ELF-1 (cell line): ENCODE data around the gene RNF166.

Experiments
- DNase-seq: peaks from one replicate; pipeline ENCODE4 v3.0.0-alpha.2; 2016; ENCODE audit warnings: low read depth, low spot score

Gene RNF166

GRCh38 chr16:88723911-88724310 is 17.7 kb upstream of the RNF166 start:
- no peak for DNase-seq

GRCh38 chr16:88723507-88723887 is 17.3 kb upstream of the RNF166 start:
- no peak for DNase-seq

DNA sequence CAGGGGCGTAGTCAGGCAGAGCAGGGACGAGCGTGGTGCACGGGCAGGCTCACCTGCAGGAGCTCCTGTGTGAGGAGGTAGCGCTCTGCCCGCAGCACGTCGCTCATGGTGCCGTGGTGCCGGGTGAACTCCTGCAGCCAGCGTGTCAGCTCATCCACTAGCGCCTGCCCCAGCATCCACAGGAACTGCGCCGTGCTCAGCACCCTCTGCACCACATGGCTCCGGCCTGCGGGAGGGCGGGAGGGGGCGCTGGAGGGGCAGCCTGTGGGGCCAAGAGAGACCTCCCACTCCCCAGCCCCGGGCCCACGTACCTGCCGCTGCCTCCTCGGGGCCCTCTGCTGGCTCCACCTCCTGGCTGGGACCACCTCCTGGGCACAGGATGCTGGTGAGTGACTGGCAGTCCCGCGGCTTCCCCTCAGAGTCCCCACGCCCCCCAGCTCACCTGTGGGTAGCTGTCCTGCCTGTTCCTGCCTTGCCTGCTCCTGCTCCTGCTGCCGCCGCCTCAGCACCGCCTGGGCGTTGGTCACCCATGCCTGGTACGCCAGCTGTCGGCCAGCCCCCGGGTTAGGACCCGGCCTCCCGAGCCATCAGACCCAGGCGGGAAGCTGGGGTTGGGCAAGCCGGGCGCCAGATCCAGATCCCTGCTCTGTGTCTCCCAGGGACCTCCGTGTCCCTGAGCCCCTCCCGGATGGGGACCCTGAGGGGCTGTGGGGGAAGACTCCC is 16.7 kb upstream of the RNF166 start:
- no peak for DNase-seq

DNA sequence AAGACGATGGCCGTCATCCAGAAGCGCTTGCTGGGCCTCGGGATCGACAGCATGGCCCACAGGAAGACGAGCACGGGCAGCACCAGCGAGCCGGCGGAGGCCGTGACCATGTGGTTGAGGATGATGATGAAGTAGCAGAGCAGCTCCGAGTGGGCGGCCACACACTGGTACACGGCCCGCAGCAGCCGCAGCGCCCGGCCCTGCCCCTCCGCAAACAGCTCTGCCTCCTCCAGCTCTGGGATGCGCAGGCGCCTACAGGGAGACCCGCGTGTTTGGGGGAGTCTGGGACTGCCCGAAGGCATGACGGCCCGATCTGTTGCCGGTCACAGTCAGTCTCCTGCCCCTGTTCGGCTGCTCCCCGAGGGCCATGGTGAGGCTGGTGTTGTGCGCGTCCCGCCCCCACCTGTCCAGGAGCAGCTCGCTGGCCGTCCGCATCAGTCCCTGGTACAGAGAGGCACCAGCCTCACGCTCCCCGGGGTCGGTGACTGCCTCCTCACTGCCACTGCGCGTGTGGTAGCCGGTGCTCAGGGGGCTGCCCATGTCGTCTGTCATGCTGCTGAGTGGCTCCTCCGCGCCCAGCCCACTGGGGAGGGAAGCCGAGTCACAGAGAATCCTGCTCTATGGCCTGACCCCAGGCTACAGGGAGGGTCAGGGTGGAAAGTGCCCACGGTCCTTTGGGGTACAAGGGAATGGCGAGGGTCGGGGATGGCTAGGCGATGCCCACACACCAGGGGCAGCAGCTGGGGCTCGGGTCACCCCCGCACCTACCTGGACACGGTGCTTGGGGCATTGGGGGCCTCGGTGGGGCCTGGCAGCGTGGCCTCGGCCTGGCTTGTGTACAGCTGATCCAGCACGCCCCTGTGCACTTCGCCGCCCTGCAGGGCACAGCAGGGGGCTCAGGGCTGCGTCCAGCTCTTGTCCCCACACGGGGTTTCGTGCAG is 15.9 kb upstream of the RNF166 start:
- no peak for DNase-seq

DNA sequence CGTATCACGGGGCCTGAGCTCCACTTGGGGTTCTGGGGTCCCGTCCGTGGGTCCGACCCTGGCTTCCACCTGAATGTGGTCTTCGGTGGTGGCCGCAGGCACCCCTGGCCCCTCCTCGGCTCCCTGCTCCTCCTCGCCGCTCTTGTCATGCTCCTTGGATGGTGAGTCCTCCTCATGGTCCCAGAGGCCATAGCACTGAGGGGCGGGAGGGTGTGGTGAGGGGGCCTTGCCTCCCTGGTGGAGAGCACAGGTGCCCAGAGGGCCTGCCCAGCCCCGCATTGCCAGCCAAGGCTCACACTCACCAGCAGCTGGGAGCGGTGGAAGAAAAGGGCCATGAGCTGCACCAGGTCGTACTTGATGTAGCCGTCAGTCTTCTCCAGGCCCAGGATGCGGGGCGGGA is 15.0 kb upstream of the RNF166 start:
- no peak for DNase-seq

DNA sequence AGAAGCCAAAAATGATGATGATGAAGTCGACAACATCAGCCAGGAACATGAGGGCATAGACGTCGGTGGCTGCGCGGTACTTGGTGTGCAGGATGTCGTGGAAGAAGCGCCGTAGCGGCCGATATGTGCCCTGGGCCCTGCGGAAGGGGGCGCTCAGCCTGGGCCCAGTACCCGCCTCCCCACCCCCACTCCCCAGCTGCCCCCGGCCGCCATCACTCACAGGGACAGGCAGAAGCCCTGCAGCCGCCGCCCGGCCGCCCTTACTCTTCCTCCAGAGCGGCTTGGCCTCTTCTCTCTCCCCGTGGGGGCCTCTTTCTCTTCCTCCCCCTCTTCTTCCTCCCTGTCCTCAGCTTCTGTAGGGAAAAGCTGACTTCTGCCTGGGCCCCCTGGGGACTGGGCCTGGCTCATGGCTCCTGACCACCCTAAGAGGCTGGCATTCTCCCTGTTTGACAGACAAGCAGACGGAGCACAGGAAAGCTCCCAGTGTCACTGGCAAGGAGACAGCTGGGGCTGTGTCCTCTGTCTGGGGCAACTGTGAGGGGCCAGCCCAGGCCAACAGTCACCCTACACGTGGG is 14.3 kb upstream of the RNF166 start:
- DNase-seq: no peak

DNA sequence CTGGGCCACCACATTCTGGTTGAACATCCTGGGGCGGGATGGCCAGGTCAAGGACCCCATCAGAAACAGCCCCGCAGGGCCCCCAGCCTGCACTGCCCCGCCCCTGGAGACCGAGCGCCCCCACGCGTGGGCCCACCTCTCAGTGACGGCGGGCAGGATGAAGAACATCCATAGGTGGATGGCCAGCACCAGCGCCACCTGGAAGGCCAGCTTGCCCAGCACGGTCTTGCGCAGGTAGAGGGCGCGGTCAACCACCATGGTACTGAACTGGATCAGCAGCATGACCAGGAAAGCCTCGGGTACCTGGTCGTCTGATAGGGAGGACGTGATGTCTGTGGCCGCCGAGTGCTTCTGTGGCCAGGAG is 13.7 kb upstream of the RNF166 start:
- no peak for DNase-seq

DNA sequence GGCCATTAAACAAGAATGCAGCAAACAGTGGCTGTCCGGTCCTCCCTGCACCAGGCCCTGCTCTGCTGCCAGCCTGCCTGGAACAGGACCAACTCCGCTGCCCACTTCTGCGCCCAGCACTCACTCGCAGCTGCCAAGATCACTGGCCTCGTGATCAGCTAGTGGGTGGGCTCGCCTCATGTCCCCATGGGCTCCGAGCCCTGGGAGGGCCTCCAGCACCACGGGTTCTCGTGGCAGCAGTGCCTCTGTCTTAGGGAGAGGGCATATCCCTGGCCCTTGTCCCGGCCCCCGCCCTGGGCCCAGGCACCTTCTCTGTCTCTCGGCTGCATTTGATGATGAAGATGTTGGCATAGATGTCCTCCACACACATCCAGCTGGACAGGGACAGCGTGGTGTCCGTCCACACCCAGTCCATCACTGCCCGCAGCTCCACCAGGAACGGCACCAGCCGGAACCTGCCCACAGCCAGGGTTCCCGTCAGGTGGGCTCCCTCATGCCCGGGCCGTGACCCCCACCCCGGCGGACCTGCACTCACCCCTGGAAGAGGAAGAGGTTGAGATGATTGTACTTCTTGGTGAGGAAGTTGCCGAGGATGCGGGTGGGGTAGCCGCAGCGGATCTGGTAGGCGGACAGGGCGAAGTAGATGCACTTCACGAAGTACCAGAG is 13.2 kb upstream of the RNF166 start:
- no peak for DNase-seq

GRCh38 chr16:88718178-88718577 is 12.0 kb upstream of the RNF166 start:
- DNase-seq: no peak

- DNase-seq: no peak
Observed at GRCh38 chr16:88716601-88717001, 10.4 kb upstream of the RNF166 start.

DNA sequence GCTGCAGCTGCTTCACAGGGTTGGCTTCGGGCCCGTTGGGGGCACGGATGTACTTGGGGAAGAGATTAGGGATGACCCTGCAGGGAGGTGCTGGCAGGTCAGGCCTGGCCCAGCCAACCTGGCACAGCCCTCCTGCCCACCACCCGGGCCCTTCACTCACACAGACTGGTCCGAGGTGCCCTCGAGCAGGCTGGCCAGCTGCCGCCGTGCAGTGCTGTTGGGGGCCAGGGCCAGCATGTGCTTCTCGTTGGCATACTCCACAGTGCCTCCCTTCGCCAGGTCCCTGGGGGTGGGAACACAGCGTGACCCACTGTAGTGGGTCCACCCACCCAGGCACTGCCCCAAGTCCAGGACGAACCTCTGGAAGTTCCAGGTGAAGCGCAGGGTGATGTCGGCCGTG is 10.0 kb upstream of the RNF166 start:
- no peak for DNase-seq

- no peak for DNase-seq
Observed at GRCh38 chr16:88715312-88716190, 9.3 kb upstream of the RNF166 start.

DNA sequence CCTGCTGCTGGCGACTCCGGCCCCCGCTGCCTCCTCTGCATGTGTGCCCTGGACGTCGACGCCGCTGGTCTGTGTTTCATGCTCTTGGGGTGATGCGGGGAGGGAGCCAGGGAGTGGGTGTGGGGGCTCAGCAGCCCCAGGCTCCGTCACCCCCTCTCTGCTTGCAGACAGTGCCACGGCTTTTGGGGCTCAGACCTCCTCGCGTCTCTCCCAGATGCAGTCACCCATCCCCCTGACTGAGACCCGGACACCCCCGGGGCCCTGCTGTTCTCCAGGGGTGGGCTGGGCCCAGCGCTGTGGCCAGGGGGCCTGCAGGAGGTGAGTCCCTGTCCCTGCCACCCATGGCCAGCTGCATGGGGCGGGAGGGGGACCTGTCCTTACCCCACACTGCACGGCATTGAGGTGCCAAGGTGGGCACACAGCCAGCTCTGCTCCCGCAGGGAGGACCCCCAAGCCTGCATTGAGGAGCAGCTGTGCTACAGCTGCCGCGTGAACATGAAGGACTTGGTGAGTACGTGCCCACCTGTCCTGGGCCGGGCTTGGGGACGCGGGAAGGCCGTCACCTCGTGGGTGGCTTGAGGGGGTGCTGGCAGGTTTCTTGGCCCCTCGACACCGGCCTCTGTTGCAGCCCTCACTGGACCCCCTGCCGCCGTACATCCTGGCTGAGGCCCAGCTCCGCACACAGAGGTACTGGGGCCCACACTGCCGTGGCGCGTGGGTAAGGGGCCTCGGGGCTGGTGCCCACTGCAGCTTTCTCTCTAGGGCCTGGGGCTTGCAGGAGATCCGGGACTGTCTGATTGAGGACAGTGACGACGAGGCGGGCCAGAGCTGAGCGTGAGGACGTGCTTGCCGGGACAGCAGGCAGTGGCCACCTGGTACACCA is 8.5 kb upstream of the RNF166 start:
- DNase-seq: no peak

GRCh38 chr16:88713568-88714419 is 7.6 kb upstream of the RNF166 start:
- no peak for DNase-seq

DNA sequence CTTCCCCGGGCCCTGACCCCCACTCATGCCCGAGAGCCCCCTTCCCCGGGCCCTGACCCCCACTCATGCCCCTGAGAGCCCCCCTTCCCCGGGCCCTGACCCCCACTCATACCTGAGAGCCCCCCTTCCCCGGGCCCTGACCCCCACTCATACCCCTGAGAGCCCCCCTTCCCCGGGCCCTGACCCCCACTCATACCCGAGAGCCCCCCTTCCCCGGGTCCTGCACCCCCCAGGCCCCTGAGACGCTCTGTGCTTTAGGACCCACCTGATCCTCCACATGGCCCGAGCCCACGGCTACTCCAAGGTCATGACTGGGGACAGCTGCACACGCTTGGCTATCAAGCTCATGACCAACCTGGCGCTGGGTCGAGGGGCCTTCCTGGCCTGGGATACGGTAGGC is 6.8 kb upstream of the RNF166 start:
- no peak for DNase-seq

DNA sequence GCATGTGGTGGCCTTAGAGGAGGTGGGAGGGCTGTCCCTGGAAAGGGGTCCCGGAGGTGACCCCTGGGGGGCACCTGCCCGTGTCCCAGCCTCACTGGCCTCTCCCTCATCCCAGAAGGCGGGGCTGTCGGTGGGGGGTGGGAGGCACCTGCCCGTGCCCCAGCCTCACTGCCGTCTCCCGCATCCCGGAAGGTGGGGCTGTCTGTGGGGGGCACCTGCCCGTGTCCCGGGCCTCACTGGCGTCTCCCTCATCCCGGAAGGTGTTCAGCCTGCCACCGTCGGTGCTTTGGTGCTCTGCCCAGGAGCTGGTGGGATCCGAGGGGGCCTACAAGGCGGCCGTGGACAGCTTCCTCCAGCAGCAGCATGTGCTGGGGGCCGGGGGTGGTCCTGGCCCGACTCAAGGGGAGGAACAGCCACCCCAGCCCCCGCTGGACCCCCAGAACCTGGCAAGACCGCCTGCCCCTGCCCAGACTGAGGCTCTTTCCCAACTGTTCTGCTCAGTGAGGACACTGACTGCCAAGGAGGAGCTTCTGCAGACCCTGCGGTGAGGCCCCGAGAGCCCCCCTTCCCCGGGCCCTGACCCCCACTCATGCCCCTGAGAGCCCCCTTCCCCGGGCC is 6.3 kb upstream of the RNF166 start:
- DNase-seq: no peak

- DNase-seq: no peak
Observed at GRCh38 chr16:88711750-88712340, 5.6 kb upstream of the RNF166 start.

- no peak for DNase-seq
Observed at GRCh38 chr16:88710556-88710955, 4.3 kb upstream of the RNF166 start.
